HK-2 (cell line): ENCODE results near the gene TMEM190.

Experiments
- DNase-seq: peaks from one replicate; pipeline ENCODE4 v3.0.0-alpha.2; 2018; ENCODE audit not compliant: unreplicated experiment

The TMEM190 gene

GRCh38 chr19:55370305-55370988 lies 6.2 kb upstream of the TMEM190 start, which contains the start of gene IL11:
Gene IL11 (minus strand): TSS chr19:55370463. CDS start chr19:55370310, 153 bp downstream.
- DNase-seq, result peak; percentile 84

- peak; percentile 88 for DNase-seq
Observed at GRCh38 chr19:55372316-55373081, 4.1 kb upstream of the TMEM190 start.

- peak; percentile 55 for DNase-seq
Observed at GRCh38 chr19:55373306-55373992, 3.2 kb upstream of the TMEM190 start.

GRCh38 chr19:55373993-55374757 lies 2.5 kb upstream of the TMEM190 start:
- peak; percentile 84 for DNase-seq

GRCh38 chr19:55377356-55378131 lies 918 bp downstream of the TMEM190 start:
- no peak for DNase-seq

GRCh38 chr19:55379174-55379573 lies 2.5 kb downstream of the TMEM190 start:
- DNase-seq, result no peak

GRCh38 chr19:55382013-55382412 lies 5.4 kb downstream of the TMEM190 start:
- no peak for DNase-seq

- no peak for DNase-seq
Observed at GRCh38 chr19:55382522-55383054, 6.0 kb downstream of the TMEM190 start.

GRCh38 chr19:55383279-55384130 lies 6.9 kb downstream of the TMEM190 start:
- DNase-seq, result peak; percentile 78

GRCh38 chr19:55384131-55384919 lies 7.7 kb downstream of the TMEM190 start, which contains the start of gene TMEM238:
Gene TMEM238 (minus strand): TSS chr19:55384292. CDS start chr19:55384259, 33 bp downstream.
- peak; percentile 58 for DNase-seq

- peak; percentile 97 for DNase-seq
Observed at GRCh38 chr19:55384920-55385723, 8.5 kb downstream of the TMEM190 start.

- DNase-seq, result peak; percentile 100
Observed at GRCh38 chr19:55385724-55386492, 9.3 kb downstream of the TMEM190 start, which contains the start of gene RPL28. Gene RPL28 (plus strand): TSS chr19:55385932. CDS start chr19:55386358, 426 bp downstream.

GRCh38 chr19:55386493-55386971 lies 9.9 kb downstream of the TMEM190 start:
- peak; percentile 74 for DNase-seq

- DNase-seq, result no peak
Observed at GRCh38 chr19:55387736-55388497, 11.3 kb downstream of the TMEM190 start.

- no peak for DNase-seq
Observed at GRCh38 chr19:55389386-55390317, 13.0 kb downstream of the TMEM190 start.
